KOPT-K1 (cell line): Measurements from ENCODE around the gene THNSL1.

Experiments
- H3K27ac ChIP-seq: fragments of 200-600 bp; sonication (generic); 2 replicates; pipeline ENCODE4 v1.5.1; 2016; ENCODE audit warnings: antibody characterized with exemption, mild to moderate bottlenecking, low read depth, low read length; ENCODE audit not compliant: poor library complexity, severe bottlenecking
- H3K36me3 ChIP-seq: fragments of 200-600 bp; sonication (generic); 2 replicates; pipeline ENCODE4 v1.5.1; 2017; ENCODE audit warnings: antibody characterized with exemption, mild to moderate bottlenecking, low read length, moderate library complexity; ENCODE audit not compliant: insufficient read depth
- H3K9me3 ChIP-seq: fragments of 200-600 bp; sonication (generic); 2 replicates; pipeline ENCODE4 v1.5.1; 2017; ENCODE audit warnings: antibody characterized with exemption, low read length, mild to moderate bottlenecking; ENCODE audit not compliant: insufficient read depth, poor library complexity, severe bottlenecking

The THNSL1 gene

DNA sequence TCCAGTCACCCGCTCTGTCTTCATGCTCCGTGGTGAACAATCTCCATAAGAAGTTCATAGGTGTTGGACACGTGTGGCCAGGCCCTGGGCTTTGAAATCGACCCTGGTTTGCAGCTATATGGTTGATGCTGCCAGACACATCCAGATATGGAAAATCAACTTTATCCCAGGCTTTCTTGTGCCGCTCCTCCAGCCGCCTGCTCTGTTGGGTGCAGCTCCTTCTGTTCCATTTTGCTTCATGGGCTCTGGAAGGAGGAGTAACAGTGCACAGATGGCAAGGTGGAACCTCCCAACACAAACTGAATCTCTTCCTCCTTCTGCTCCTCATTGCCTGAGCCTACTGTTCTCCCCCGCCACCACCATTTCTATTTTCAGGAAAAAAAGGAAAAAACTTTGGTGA, 44.7 kb downstream of the THNSL1 start:
- Histone ChIP-seq H3K9me3 (no peaks in the 10 kb centered on the region), H3K27ac (no peak overlapping the region), H3K36me3 (no peaks in the 10 kb centered on the region)

DNA sequence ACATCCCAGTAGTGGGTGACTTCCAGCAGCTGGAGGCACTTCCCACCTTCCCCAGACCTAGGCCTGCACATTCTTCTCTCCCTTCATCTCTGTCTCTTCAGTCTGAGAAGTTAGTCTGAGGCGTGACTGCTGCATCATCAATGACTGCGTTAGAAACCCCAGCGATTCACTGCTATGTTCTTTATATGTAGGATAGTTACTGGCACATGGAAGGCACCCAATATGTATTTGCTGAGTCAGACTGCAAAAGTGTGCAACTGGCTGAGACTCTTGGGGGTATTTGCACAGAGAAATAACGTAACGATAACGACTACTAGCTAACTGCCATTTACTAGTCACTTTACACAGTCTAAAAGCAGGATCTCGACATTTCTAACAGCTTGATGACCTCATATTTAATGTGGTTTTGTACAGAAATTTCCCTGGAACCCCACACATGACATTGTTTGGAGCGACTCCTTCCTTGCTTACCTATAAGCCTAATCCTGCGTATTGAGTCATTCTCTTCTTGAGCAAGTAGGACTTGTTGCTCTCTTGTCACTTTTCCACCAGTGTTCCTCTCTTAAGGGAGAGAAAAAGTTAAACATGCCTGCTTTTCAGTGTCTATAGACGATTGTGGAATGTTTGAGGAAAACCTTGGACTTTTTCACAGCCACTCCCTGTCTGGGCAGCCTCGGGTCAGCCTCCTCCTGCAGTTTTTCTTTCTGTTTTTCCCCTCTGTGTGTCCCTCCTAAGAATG, 45.5 kb downstream of the THNSL1 start:
- H3K36me3 ChIP-seq = no peaks in the 10 kb centered on the region
- H3K9me3 ChIP-seq = no peaks in the 10 kb centered on the region
- H3K27ac ChIP-seq = no peak overlapping the region

DNA sequence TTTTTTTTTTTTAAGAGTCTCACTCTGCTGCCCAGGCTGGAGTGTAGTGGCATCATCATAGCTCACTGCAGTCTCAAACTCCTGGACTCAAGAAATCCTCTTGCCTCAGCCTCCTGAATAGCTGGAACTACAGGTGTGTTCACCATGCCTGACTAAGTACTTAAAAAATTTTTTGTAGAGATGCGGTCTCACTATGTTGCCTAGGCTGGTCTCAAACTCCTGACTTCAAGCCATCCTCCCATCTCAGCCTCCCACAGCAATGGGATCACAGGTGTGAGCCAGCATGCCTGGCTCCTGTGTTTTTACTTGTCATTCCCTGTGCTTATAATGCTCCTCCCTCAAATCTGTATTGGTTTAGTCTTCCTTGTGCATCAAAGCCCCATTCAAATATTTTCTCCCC, 46.7 kb downstream of the THNSL1 start:
- Histone ChIP-seq H3K27ac (no peak overlapping the region), H3K36me3 (no peaks in the 10 kb centered on the region), H3K9me3 (no peaks in the 10 kb centered on the region)

GRCh38 chr10:25063644-25064043, 47.2 kb downstream of the THNSL1 start:
- H3K27ac ChIP-seq = no peak overlapping the region

GRCh38 chr10:25064401-25064800, 48.0 kb downstream of the THNSL1 start:
- H3K9me3 ChIP-seq = no peaks in the 10 kb centered on the region
- no peak overlapping the region for H3K27ac ChIP-seq
- no peaks in the 10 kb centered on the region for H3K36me3 ChIP-seq

More at GRCh38 chr10:25063644-25064043, 47.2 kb downstream of the THNSL1 start:
- H3K36me3 ChIP-seq = no peaks in the 10 kb centered on the region
- H3K9me3 ChIP-seq = no peaks in the 10 kb centered on the region

- no peaks in the 10 kb centered on the region for H3K36me3 ChIP-seq
- H3K9me3 ChIP-seq = no peaks in the 10 kb centered on the region
- H3K27ac ChIP-seq = no peak overlapping the region
These were observed 49.5 kb downstream of the THNSL1 start for GRCh38 chr10:25065761-25066476.

GRCh38 chr10:25068152-25069058, 52.0 kb downstream of the THNSL1 start:
- H3K9me3 ChIP-seq = no peaks in the 10 kb centered on the region
- H3K36me3 ChIP-seq = no peaks in the 10 kb centered on the region
- no peak overlapping the region for H3K27ac ChIP-seq

DNA sequence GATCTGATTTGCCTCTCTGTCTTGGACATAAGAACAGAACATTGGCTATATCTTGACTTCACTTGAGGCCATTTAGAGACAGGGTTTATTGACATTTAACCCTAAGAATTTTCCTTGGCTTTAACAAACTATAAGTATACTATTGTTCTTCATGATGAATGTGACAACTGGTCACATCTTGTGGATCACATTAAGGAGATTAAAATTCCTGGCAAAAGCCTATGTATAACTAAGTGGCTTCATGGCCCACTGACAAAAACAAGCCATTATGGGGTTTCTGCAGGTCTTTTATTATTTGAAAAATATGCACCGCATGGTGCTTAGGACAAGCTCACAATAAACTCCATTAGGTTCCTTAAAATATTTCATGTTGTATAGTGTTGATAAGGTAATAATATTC, 54.8 kb downstream of the THNSL1 start:
- H3K27ac ChIP-seq = no peak overlapping the region
- no peaks in the 10 kb centered on the region for H3K9me3 ChIP-seq
- no peaks in the 10 kb centered on the region for H3K36me3 ChIP-seq

DNA sequence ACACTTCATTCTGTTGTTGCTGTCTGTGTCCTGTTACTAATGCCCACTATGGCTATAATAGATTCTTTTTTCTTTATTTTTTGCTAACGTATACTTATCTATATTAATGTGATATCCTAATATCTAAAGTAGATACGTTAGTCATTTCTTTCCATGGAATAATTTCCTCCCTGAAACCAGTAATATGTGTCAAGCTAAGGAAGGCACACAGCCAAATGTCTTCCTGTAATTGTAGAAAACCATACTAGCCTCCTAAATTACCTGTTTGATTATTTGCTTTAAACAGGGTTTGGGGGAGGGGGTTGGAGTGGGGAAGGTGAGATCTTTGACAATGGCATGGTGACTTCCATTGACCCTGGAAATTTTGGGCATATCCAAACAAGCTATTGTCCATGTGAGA, 56.4 kb downstream of the THNSL1 start:
- Histone ChIP-seq H3K36me3 (no peaks in the 10 kb centered on the region), H3K9me3 (no peaks in the 10 kb centered on the region), H3K27ac (no peak overlapping the region)

DNA sequence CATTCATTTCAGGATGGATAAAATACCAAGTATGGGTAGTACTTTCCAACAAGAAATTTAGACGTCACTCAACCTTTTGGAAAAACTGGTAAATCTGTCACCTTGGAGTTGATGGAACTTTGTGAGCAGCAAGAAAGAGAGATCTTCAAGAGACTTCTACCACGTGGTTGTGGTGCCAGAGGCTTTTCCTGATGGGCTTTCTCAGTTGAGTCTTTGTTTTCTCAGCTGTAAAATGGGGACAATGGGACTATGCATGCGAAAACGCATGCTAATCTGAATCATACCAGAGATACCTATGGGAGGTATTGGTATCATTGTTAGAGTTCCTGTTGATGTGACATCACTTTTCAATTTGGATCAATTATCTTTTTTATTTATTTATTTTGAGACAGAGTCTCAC, 59.4 kb downstream of the THNSL1 start:
- Histone ChIP-seq H3K36me3 (no peaks in the 10 kb centered on the region), H3K27ac (no peak overlapping the region), H3K9me3 (no peaks in the 10 kb centered on the region)
